HUES6 (cell line): ENCODE data around the gene TMEM238L.
"Not testable (repeated sequence)": the region's sequence is repeated elsewhere in the genome, so short reads cannot be mapped to it uniquely, and the experiment has no call there.

Source experiments
- H3K27ac ChIP-seq: 2 replicates; pipeline ENCODE4 v1.7.0; 2013; ENCODE audit warnings: low read depth, mild to moderate bottlenecking, low read length, inconsistent platforms
- H3K27me3 ChIP-seq: 2 replicates; pipeline ENCODE4 v1.6.1; 2013; ENCODE audit warnings: low read length; ENCODE audit not compliant: control insufficient read depth, insufficient read depth
- H3K36me3 ChIP-seq: 2 replicates; pipeline ENCODE4 v1.6.1; 2013; ENCODE audit warnings: low read length; ENCODE audit not compliant: control insufficient read depth, insufficient read depth
- H3K4me1 ChIP-seq: 2 replicates; pipeline ENCODE4 v1.6.1; 2013; ENCODE audit warnings: low read length; ENCODE audit not compliant: control insufficient read depth, insufficient read depth
- H3K4me3 ChIP-seq: 2 replicates; pipeline ENCODE4 v1.5.1; 2013; ENCODE audit warnings: low read depth, low read length
- H3K9ac ChIP-seq: one replicate; pipeline ENCODE4 v1.6.1; 2013; ENCODE audit warnings: mild to moderate bottlenecking, low read length
- H3K9me3 ChIP-seq: 2 replicates; pipeline ENCODE4 v1.6.1; 2013; ENCODE audit warnings: low read depth, low read length; ENCODE audit not compliant: control insufficient read depth, insufficient read depth

Gene TMEM238L

GRCh38 chr17:10803830-10804475, at the start of gene TMEM238L:
Gene TMEM238L (minus strand): TSS chr17:10804099. CDS start chr17:10803963, 136 bp downstream.
- Histone ChIP-seq H3K4me3 (no peak within 1 kb of the TSS), H3K4me1 (no peaks in the 10 kb centered on the region; the same call in 1 of the 2 replicates), H3K36me3 (no peaks in the 10 kb centered on the region)

GRCh38 chr17:10846636-10847035, 42.7 kb upstream of the TMEM238L start:
- H3K27me3 ChIP-seq, H3K4me3 ChIP-seq, H3K36me3 ChIP-seq, H3K9ac ChIP-seq, H3K9me3 ChIP-seq, H3K27ac ChIP-seq: not testable (repeated sequence)
- H3K4me1 ChIP-seq: peaks cover 15% of the 10 kb centered on the region

More at GRCh38 chr17:10803830-10804475, at the start of gene TMEM238L:
- Histone ChIP-seq H3K9me3 (no peaks in the 10 kb centered on the region), H3K27me3 (no peaks in the 10 kb centered on the region), H3K27ac (no peak within 1 kb of the TSS), H3K9ac (no peak within 1 kb of the TSS)

DNA sequence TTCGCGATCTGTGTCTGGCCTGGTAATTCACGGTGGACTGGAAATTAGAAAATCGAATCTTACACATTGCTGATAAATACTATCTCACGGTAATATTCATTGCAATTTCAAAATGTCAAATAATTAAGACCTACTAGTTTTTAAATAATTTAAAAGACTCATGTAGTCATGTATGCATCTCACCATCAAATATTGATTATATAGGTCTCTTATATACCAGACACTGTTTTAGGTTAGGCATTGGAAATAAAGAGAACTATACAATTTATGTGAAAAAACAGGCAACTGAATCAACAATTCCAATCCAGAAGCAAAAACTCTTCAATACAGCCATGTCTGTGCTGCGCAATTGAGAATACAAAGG, 41.5 kb upstream of the TMEM238L start:
- Histone ChIP-seq H3K4me1 (peaks cover 15% of the 10 kb centered on the region), H3K4me3 (peak overlapping the region; percentile 64; the same call in 1 of the 2 replicates), H3K27me3 (peaks cover 9% of the 10 kb centered on the region; the same call in 1 of the 2 replicates), H3K36me3 (no peaks in the 10 kb centered on the region), H3K27ac (no peak overlapping the region), H3K9ac (no peak overlapping the region), H3K9me3 (no peaks in the 10 kb centered on the region; the same call in 1 of the 2 replicates)

- Histone ChIP-seq H3K4me1 (peaks cover 15% of the 10 kb centered on the region), H3K9ac (peak overlapping the region; percentile 32), H3K27me3 (peaks cover 9% of the 10 kb centered on the region; the same call in 1 of the 2 replicates), H3K9me3 (no peaks in the 10 kb centered on the region; the same call in 1 of the 2 replicates), H3K4me3 (peak overlapping the region; percentile 64), H3K27ac (no peak overlapping the region), H3K36me3 (no peaks in the 10 kb centered on the region)
Measured at GRCh38 chr17:10844621-10845387, 40.9 kb upstream of the TMEM238L start.

- Histone ChIP-seq H3K36me3 (no peaks in the 10 kb centered on the region), H3K4me3 (peak overlapping the region; percentile 64; the same call in 1 of the 2 replicates), H3K4me1 (peaks cover 18% of the 10 kb centered on the region), H3K27me3 (peaks cover 9% of the 10 kb centered on the region; the same call in 1 of the 2 replicates), H3K9me3 (no peaks in the 10 kb centered on the region; the same call in 1 of the 2 replicates), H3K9ac (no peak overlapping the region), H3K27ac (no peak overlapping the region)
Measured at GRCh38 chr17:10843811-10844210, 39.9 kb upstream of the TMEM238L start.

DNA sequence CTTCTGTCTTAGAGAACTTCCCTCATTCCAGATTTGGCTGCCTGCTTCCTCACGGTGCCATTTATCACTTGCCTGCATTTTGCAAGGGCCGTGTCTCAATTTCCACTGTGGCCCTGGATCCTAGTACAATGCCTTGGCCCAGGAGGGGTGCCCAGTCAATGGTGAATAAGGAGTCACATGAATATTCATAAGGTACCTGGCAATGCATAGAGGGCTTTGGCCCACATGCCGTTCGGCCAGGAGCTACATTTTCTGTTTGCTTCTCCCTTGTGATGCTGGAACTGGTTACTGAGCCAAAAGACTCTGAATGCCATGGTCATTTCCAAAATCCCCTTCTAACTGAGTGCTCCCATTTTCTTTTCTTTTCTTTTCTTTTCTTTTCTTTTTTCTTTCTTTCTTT, 38.8 kb upstream of the TMEM238L start:
- H3K36me3 ChIP-seq: no peaks in the 10 kb centered on the region
- no peak overlapping the region for H3K4me3 ChIP-seq
- H3K9me3 ChIP-seq: no peaks in the 10 kb centered on the region; the same call in 1 of the 2 replicates
- peaks cover 18% of the 10 kb centered on the region for H3K4me1 ChIP-seq
- peaks cover 9% of the 10 kb centered on the region; the same call in 1 of the 2 replicates for H3K27me3 ChIP-seq
- H3K27ac ChIP-seq: no peak overlapping the region
- H3K9ac ChIP-seq: no peak overlapping the region

GRCh38 chr17:10838682-10839081, 34.8 kb upstream of the TMEM238L start:
- no peaks in the 10 kb centered on the region for H3K27me3 ChIP-seq
- H3K4me1 ChIP-seq: peaks cover 7% of the 10 kb centered on the region
- no peaks in the 10 kb centered on the region for H3K9me3 ChIP-seq
- no peak overlapping the region for H3K9ac ChIP-seq
- H3K27ac ChIP-seq: no peak overlapping the region
- H3K36me3 ChIP-seq: no peaks in the 10 kb centered on the region
- H3K4me3 ChIP-seq: no peak overlapping the region

DNA sequence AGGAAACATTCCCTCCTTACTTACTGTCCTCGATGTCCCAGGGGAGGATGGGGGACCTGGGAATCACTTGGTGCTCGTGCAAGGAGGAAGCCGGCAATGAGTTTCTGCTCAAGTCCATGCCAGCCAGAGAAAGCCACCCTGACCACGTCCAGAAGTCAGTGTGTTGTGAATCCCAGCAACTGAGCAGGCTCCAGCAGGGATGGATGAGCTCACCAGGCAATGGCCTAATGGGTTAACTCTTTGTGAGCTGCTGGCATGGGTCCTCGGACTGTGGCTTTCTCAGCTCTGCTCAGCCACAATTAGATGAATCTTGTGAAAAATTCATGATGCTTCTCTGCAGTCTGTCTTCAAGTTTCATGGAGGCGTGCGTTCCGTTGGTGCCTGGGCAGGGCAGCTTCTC, 34.0 kb upstream of the TMEM238L start, which contains the start of gene PIRT:
Gene PIRT, minus strand, starts transcription at position 167 of the 400 bp plus-strand sequence. CDS start 12,442 bp downstream, outside the sequence.
- no peak within 1 kb of the TSS for H3K9ac ChIP-seq
- no peak within 1 kb of the TSS for H3K4me3 ChIP-seq
- no peaks in the 10 kb centered on the region for H3K9me3 ChIP-seq
- H3K27me3 ChIP-seq: no peaks in the 10 kb centered on the region
- H3K36me3 ChIP-seq: no peaks in the 10 kb centered on the region
- H3K27ac ChIP-seq: no peak within 1 kb of the TSS
- peaks cover 3% of the 10 kb centered on the region; the same call in 1 of the 2 replicates for H3K4me1 ChIP-seq

DNA sequence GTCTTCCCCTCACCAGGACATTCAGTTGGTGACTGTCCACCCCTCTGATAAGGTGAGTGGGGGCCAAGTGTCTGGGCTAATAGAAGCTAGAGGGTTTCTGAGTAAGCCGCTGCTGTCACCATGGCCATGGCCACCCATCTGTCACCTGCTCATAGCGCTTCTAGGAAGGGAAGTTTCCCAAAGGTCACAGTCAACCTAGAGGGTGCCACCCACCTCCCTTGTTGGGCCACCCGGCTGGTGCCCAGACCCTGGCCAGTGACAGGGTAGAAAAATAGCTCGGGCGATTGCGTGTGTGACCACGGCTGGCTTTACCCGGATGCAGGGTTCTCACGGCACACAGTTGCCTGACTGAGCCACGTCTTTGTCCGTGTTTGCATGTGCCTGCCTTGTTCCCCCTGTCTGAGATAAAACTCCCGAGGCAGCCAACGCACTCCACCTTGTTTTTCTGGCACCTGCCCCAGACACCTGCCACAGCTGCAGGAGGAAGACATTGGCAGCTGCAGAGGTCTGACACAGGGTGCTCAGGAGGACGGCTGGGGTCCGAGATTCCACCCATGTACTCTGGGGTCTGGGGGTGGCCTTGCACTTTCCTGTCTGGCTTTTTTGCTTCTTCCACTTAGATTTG, 33.2 kb upstream of the TMEM238L start:
- Histone ChIP-seq H3K9me3 (no peaks in the 10 kb centered on the region), H3K36me3 (no peaks in the 10 kb centered on the region), H3K4me3 (no peak overlapping the region), H3K4me1 (peaks cover 3% of the 10 kb centered on the region; the same call in 1 of the 2 replicates), H3K9ac (no peak overlapping the region), H3K27me3 (no peaks in the 10 kb centered on the region), H3K27ac (no peak overlapping the region)

DNA sequence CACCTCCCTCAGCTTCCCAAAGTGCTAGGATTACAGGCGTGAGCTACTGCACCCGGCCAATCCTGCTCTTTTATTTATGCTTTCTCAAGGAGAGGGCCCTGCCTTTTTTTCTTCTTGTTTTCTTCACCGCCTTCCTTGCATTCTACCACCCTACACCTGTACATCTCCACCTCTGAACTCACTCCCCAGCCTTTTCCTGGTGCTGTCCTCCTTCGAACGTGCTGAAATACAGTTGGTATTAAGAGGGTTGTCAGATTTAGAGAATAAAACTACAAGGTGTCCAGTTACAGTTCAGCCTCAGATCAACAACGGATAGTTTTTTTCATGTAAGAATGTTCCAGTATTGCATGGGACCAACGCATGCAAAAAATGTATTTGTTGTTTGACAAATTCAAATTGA, 32.2 kb upstream of the TMEM238L start:
- Histone ChIP-seq H3K4me3 (no peak overlapping the region), H3K27me3 (no peaks in the 10 kb centered on the region), H3K36me3 (no peaks in the 10 kb centered on the region), H3K4me1 (peaks cover 3% of the 10 kb centered on the region; the same call in 1 of the 2 replicates), H3K9ac (no peak overlapping the region), H3K27ac (no peak overlapping the region), H3K9me3 (no peaks in the 10 kb centered on the region)
